Keratinocyte (primary cell): ENCODE results near the gene DIAPH2. TPM values are rescaled to one million over a fixed set of nuclear protein-coding genes. Genes with fewer than 3 reads are reported as not detected.

Source experiments
- DNase-seq: peaks from one replicate; pipeline ENCODE4 v3.0.0-alpha.2; 2011; ENCODE audit warnings: low read depth, missing footprints, low spot score
- FAIRE-seq: peaks from 2 replicates; lab custom pipeline; 2011; peaks lifted over from hg19 to GRCh38; lab: Jason Lieb, UNC
- H2AFZ ChIP-seq: 2 replicates; pipeline ENCODE4 v1.6.0; 2012; ENCODE audit warnings: low read length, control low read depth, inconsistent platforms; ENCODE audit not compliant: control insufficient read depth
- H3K27ac ChIP-seq: 2 replicates; pipeline ENCODE4 v1.5.1; 2011; ENCODE audit warnings: low read length; ENCODE audit not compliant: control insufficient read depth, insufficient read depth
- H3K27me3 ChIP-seq: 3 replicates; pipeline ENCODE4 v1.6.0; 2011; ENCODE audit warnings: low read length; ENCODE audit not compliant: control insufficient read depth, insufficient read depth; ENCODE audit errors: extremely low read depth
- H3K36me3 ChIP-seq, 2 experiments: 2 replicates in 1 of 2; 3 replicates in 1 of 2; pipeline ENCODE4 v1.5.1; 2011; ENCODE audit warnings: low read length in 2 of 2, mild to moderate bottlenecking in 1 of 2; ENCODE audit not compliant: control insufficient read depth in 2 of 2, insufficient read depth in 2 of 2; ENCODE audit errors: extremely low read depth in 1 of 2
- H3K4me1 ChIP-seq: 3 replicates; pipeline ENCODE4 v1.5.1; 2011; ENCODE audit warnings: low read length; ENCODE audit not compliant: control insufficient read depth, insufficient read depth; ENCODE audit errors: extremely low read depth
- H3K4me2 ChIP-seq: 3 replicates; pipeline ENCODE4 v1.6.0; 2011; ENCODE audit warnings: low read depth, low read length; ENCODE audit not compliant: control insufficient read depth, insufficient read depth; ENCODE audit errors: extremely low read depth
- H3K4me3 ChIP-seq, 3 experiments: fragments of 200-600 bp in 1 of 3; sonication (generic) in 1 of 3; 2 replicates in 2 of 3; 3 replicates in 1 of 3; pipeline ENCODE4 v1.5.1; 2011 to 2016; ENCODE audit warnings: low read length in 3 of 3, mild to moderate bottlenecking in 3 of 3, control low read depth in 2 of 3, inconsistent platforms in 1 of 3, low read depth in 1 of 3, mixed read lengths in 1 of 3, mixed run types in 1 of 3, moderate library complexity in 1 of 3; ENCODE audit not compliant: control insufficient read depth in 2 of 3, insufficient read depth in 2 of 3; ENCODE audit errors: extremely low read depth in 1 of 3
- H3K79me2 ChIP-seq: 2 replicates; pipeline ENCODE4 v1.6.0; 2012; ENCODE audit warnings: low read length; ENCODE audit not compliant: control insufficient read depth, insufficient read depth
- H3K9ac ChIP-seq: 3 replicates; pipeline ENCODE4 v1.6.0; 2011; ENCODE audit warnings: low read length; ENCODE audit not compliant: control insufficient read depth, insufficient read depth; ENCODE audit errors: extremely low read depth
- H3K9me1 ChIP-seq: 3 replicates; pipeline ENCODE4 v1.6.0; 2011; ENCODE audit warnings: low read length; ENCODE audit not compliant: control insufficient read depth, insufficient read depth; ENCODE audit errors: extremely low read depth
- H3K9me3 ChIP-seq: 2 replicates; pipeline ENCODE4 v1.5.1; 2012; ENCODE audit warnings: low read depth, low read length; ENCODE audit not compliant: control insufficient read depth
- H4K20me1 ChIP-seq: 3 replicates; pipeline ENCODE4 v1.6.0; 2011; ENCODE audit warnings: low read length; ENCODE audit not compliant: control insufficient read depth, insufficient read depth; ENCODE audit errors: extremely low read depth
- CTCF ChIP-seq, 3 experiments: IDR thresholded peaks in 1 of 3; conservative IDR thresholded peaks in 1 of 3; optimal IDR thresholded peaks in 1 of 3; 2 replicates in 2 of 3; 3 replicates in 1 of 3; pipeline versions ENCODE3 to v1.5.1; 2011; ENCODE audit warnings: low read length in 3 of 3, mild to moderate bottlenecking in 3 of 3, moderate library complexity in 2 of 3, control low read depth in 1 of 3, inconsistent platforms in 1 of 3; ENCODE audit not compliant: insufficient read depth in 2 of 3; ENCODE audit errors: extremely low read depth in 1 of 3
- EZH2 ChIP-seq: IDR thresholded peaks from one replicate; pipeline ENCODE4 v1.6.1; 2012; ENCODE audit warnings: inconsistent platforms, mild to moderate bottlenecking, low read length, moderate library complexity
- dilution Hi-C: fragments of 300-500 bp; cut with MboI; formaldehyde crosslinking; loops from one replicate; pipeline ENCODE4 v1.7.0; 2020; ENCODE audit warnings: low sequenced_read_pairs; ENCODE audit not compliant: extremely low pct_ligation_motif_present
- polyA plus RNA-seq, 5 experiments: library from polyadenylated mRNA; depleted of rRNA in 3 of 5; stranded (reverse) in 3 of 5; stranded (forward) in 1 of 5; unstranded in 1 of 5; fragments of >200 nt; gene quantifications; 1 replicate in 1 of 5; 2 replicates in 3 of 5; 3 replicates in 1 of 5; pipeline versions ENCODE4 v1.2.1 to v1.2.3, GENCODE V29; 2011 to 2012; ENCODE audit warnings: missing spikeins in 2 of 5, low read depth in 1 of 5, low replicate concordance in 1 of 5

Gene DIAPH2
- polyA plus RNA-seq, 1 donor (not counting 4 experiments of a cell fraction or from before 2014, with no cell fraction given), result 7.4 TPM

GRCh38 chrX:96978906-96979305, 294.3 kb downstream of the DIAPH2 start:
- Histone ChIP-seq H3K4me1 (no peaks in the 10 kb centered on the region), H3K27me3 (no peaks in the 10 kb centered on the region), H3K9me3 (no peaks in the 10 kb centered on the region), H3K27ac (no peak overlapping the region), H3K4me3 (no peak overlapping the region), H3K9me1 (no peaks in the 10 kb centered on the region), H3K4me2 (no peak overlapping the region), H2AFZ (no peak overlapping the region), H3K36me3 (no peaks in the 10 kb centered on the region), H3K79me2 (no peaks in the 10 kb centered on the region), H4K20me1 (no peaks in the 10 kb centered on the region), H3K9ac (no peak overlapping the region)
- dilution Hi-C loops, result no loop called here
- no peak for DNase-seq
- no peak for TF ChIP-seq CTCF (optimal IDR thresholded peaks at IDR 0.05 in 1 of 3, IDR thresholded peaks at IDR 0.05 in 1 of 3, conservative IDR thresholded peaks at IDR 0.05 in 1 of 3; ENCODE audit: extremely low read depth in 1 of 3, insufficient read depth in 2 of 3, low read length in 3 of 3)
- no peak for TF ChIP-seq EZH2
- no peak for FAIRE-seq

- Histone ChIP-seq H3K4me3 (no peak overlapping the region), H3K9me1 (no peaks in the 10 kb centered on the region), H2AFZ (no peak overlapping the region), H4K20me1 (no peaks in the 10 kb centered on the region), H3K4me2 (no peak overlapping the region), H3K9ac (no peak overlapping the region), H3K27ac (no peak overlapping the region), H3K9me3 (no peaks in the 10 kb centered on the region), H3K27me3 (no peaks in the 10 kb centered on the region), H3K79me2 (no peaks in the 10 kb centered on the region), H3K4me1 (peaks cover 3% of the 10 kb centered on the region), H3K36me3 (no peaks in the 10 kb centered on the region)
- DNase-seq (no peak), FAIRE-seq (no peak)
- TF ChIP-seq CTCF (optimal IDR thresholded peaks at IDR 0.05 in 1 of 3, IDR thresholded peaks at IDR 0.05 in 1 of 3, conservative IDR thresholded peaks at IDR 0.05 in 1 of 3; ENCODE audit: extremely low read depth in 1 of 3, insufficient read depth in 2 of 3, low read length in 3 of 3) (no peak), EZH2 (no peak)
- dilution Hi-C loops, result no loop called here
Observed at GRCh38 chrX:96979766-96980165, 295.1 kb downstream of the DIAPH2 start.
